ENCODE data around the gene SHC1.
"Not testable (repeated sequence)": the region's sequence is repeated elsewhere in the genome, so short reads cannot be mapped to it uniquely, and the experiment has no call there.

The SHC1 gene

DNA sequence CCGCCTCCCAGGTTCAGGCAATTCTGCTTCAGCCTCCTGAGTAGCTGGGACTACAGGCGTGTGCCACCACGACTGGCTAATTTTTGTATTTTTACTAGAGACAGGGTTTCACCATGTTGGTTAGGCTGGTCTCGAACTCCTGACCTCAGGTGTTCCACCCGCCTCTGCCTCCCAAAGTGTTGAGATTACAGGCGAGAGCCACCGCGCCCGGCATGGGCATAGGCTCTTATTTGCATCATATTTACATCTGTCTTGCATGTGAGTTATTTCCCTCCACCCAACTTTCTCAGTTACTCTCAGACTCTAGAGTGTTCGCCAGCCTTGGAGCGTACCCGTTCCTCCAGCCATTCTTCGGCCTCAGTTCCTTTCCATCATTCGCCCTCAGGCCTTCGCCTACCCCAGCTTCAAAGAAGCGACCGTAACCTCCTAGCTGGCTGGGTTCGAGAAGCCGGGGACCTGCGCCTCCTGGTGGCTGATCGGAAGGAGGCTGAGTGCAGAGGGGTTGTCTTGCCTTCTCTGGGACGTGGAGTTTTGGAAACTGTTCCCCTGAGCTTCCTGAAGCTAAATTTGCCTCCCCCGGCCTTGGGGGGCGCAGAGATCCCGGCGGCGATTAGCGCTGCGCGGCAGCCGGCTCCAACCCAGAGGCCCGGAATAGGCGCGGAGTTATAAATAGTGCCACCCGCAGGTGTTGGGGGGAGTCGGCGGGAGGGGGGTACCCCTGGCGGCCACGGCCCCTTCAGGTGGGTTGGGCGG lies 28.4 kb upstream of the SHC1 start:
- peak; percentile 93 for TF ChIP-seq CTCF (conservative IDR thresholded peaks at IDR 0.05; ENCODE audit: control insufficient read depth, insufficient read depth, low read depth, low read length)
- DNase-seq (ENCODE audit: low read depth): peak; percentile 76
- peak overlapping the region; percentile 31 for H3K4me3 ChIP-seq (ENCODE audit: control insufficient read depth, low read depth, low read length)

DNA sequence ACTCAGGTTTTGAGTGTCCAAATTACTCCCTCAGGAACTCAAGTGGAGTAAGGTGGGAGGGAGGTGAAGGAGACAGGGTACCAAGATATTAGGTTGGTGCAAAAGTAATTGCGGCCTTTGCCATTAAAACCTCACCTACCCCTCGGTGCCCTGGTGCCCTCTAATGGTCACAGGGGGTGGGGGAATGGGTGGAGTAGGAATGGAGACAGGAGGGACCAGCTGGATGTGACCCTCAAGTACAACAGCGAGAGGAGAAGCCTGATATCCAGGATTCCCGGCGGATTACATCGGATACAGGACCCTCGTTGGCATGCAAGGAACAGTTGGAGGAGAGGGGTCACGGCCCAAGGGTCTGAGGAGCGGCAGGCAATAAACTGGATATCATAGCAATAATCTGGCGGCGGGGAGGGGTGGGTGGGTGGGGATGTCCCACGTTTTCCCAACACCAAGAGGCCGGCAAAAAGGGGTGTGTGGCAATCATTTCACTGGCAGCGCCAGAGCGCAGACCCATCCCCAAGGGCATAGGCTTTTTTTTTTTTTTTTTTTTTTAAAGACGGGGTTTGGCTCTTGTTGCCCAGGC lies 27.7 kb upstream of the SHC1 start:
- H3K4me3 ChIP-seq (ENCODE audit: control insufficient read depth, low read depth, low read length): no peak overlapping the region
- DNase-seq (ENCODE audit: low read depth): no peak
- TF ChIP-seq CTCF (conservative IDR thresholded peaks at IDR 0.05; ENCODE audit: control insufficient read depth, insufficient read depth, low read depth, low read length): no peak

GRCh38 chr1:154996966-154997701 lies 26.6 kb upstream of the SHC1 start:
- no peak for DNase-seq (ENCODE audit: low read depth)
- no peak for TF ChIP-seq CTCF (conservative IDR thresholded peaks at IDR 0.05; ENCODE audit: control insufficient read depth, insufficient read depth, low read depth, low read length)
- no peak overlapping the region for H3K4me3 ChIP-seq (ENCODE audit: control insufficient read depth, low read depth, low read length)

DNA sequence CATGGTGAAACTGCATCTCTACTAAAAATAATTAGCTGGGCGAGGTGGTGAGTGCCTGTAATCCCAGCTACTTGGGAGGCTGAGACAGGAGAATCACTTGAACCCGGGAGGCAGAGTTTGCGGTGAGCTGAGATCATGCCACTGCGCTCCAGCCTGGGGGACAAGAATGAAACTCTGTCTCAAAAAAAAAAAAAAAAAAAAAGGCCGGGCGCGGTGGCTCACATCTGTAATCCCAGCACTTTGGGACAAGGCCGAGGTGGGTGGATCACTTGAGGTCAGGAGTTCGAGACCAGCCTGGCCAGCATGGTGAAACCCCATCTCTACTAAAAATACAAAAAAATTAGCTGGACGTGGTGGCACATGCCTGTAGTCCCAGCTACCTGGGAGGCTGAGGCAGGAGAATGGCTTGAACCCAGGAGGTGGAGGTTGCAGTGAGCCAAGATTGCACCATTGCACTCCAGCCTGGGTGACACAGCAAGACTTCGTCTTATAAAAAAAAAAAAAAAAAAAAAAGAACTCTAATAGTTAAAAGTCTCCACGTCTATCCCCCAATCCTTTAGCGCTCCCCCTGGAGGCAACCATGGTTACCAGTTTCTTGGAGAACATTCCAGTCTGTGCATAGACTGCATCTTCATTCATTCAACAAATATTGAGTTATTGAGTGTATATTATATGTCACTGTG lies 24.9 kb upstream of the SHC1 start:
- TF ChIP-seq CTCF (conservative IDR thresholded peaks at IDR 0.05; ENCODE audit: control insufficient read depth, insufficient read depth, low read depth, low read length): peak; percentile 46
- peak; percentile 86 for DNase-seq (ENCODE audit: low read depth)
- not testable (repeated sequence) for H3K4me3 ChIP-seq (ENCODE audit: control insufficient read depth, low read depth, low read length)

GRCh38 chr1:154994591-154994990 lies 24.0 kb upstream of the SHC1 start:
- no peak overlapping the region for H3K4me3 ChIP-seq (ENCODE audit: control insufficient read depth, low read depth, low read length)
- no peak for DNase-seq (ENCODE audit: low read depth)
- TF ChIP-seq CTCF (conservative IDR thresholded peaks at IDR 0.05; ENCODE audit: control insufficient read depth, insufficient read depth, low read depth, low read length): no peak

DNA sequence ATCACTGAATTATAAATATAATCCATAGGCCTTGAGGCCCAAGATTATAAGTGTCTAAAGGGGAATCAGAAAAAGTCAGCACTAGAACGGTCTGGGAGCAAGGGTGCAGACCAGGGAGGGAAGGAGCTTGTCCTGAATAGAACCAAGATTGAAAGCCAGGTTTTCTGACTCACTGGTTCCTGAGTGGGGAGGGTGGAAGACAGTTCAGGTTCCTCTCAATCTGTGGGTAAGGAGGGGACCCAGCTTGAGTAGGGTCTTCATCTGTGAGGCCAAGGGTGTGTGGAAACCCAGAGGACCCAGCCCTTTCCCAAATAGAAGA lies 23.7 kb upstream of the SHC1 start:
- no peak for TF ChIP-seq CTCF (conservative IDR thresholded peaks at IDR 0.05; ENCODE audit: control insufficient read depth, insufficient read depth, low read depth, low read length)
- H3K4me3 ChIP-seq (ENCODE audit: control insufficient read depth, low read depth, low read length): no peak overlapping the region
- no peak for DNase-seq (ENCODE audit: low read depth)

Data from fibroblast of mammary gland (primary cell).